Body of pancreas (tissue), 4 donors: ENCODE results near the gene ZBTB11.
"Not testable (repeated sequence)": the region's sequence is repeated elsewhere in the genome, so short reads cannot be mapped to it uniquely, and the experiment has no call there.

Experiments
- POLR2A ChIP-seq, 3 donors: fragments of 450-650 bp; IDR thresholded peaks; one replicate each; pipeline ENCODE4 v1.6.1; 2016; ENCODE audit warnings: antibody characterized with exemption in 3 of 3, mild to moderate bottlenecking in 2 of 3
- TF ChIP-seq, protein P1 (sequence below), 7 experiments: fragments of 450-650 bp in 4 of 7; fragments of 200-600 bp in 3 of 7; sonication (generic) in 3 of 7; IDR thresholded peaks; one replicate each; pipeline ENCODE4 v1.5.1; 2016 to 2019; ENCODE audit warnings: antibody characterized with exemption in 7 of 7

DNA sequence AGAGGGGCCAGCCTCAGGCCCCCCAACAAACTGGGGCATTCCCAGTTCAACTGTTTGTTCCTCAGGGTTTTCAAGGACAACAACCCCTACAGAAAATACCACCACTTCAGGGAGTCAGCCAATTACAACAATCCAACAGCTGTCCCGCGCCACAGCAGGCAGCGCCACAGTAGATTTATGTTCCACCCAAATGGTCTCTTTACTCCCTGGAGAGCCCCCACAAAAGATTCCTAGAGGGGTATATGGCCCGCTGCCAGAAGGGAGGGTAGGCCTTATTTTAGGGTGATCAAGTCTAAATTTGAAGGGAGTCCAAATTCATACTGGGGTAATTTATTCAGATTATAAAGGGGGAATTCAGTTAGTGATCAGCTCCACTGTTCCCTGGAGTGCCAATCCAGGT, 17.9 kb upstream of the ZBTB11 start:
- TF ChIP-seq, protein P1, sequence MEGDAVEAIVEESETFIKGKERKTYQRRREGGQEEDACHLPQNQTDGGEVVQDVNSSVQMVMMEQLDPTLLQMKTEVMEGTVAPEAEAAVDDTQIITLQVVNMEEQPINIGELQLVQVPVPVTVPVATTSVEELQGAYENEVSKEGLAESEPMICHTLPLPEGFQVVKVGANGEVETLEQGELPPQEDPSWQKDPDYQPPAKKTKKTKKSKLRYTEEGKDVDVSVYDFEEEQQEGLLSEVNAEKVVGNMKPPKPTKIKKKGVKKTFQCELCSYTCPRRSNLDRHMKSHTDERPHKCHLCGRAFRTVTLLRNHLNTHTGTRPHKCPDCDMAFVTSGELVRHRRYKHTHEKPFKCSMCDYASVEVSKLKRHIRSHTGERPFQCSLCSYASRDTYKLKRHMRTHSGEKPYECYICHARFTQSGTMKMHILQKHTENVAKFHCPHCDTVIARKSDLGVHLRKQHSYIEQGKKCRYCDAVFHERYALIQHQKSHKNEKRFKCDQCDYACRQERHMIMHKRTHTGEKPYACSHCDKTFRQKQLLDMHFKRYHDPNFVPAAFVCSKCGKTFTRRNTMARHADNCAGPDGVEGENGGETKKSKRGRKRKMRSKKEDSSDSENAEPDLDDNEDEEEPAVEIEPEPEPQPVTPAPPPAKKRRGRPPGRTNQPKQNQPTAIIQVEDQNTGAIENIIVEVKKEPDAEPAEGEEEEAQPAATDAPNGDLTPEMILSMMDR (IDR thresholded peaks at IDR 0.05), result not testable (repeated sequence)
- TF ChIP-seq POLR2A (IDR thresholded peaks at IDR 0.05), result not testable (repeated sequence)
